Osteoblast (primary cell): ENCODE data around the gene DBNL. TPM values are rescaled to one million over a fixed set of nuclear protein-coding genes. Genes with fewer than 3 reads are reported as not detected.

Experiments
- DNase-seq: peaks from one replicate; pipeline ENCODE4 v3.0.0; 2011; ENCODE audit warnings: low spot score, mixed read lengths; ENCODE audit not compliant: insufficient read length; ENCODE audit errors: missing footprints
- H2AFZ ChIP-seq: 2 replicates; pipeline ENCODE4 v1.6.0; 2011; ENCODE audit warnings: mild to moderate bottlenecking, low read length
- H3K27ac ChIP-seq: 2 replicates; pipeline ENCODE4 v1.5.1; 2011; ENCODE audit warnings: mild to moderate bottlenecking, low read depth, low read length, moderate library complexity
- H3K27me3 ChIP-seq: 2 replicates; pipeline ENCODE4 v1.6.0; 2012; ENCODE audit warnings: mild to moderate bottlenecking, control low read depth, inconsistent platforms, low read length, moderate library complexity; ENCODE audit not compliant: insufficient read depth
- H3K36me3 ChIP-seq: 2 replicates; pipeline ENCODE4 v1.5.1; 2011; ENCODE audit warnings: mild to moderate bottlenecking, low read length, control low read depth, moderate library complexity; ENCODE audit not compliant: insufficient read depth
- H3K4me1 ChIP-seq: 2 replicates; pipeline ENCODE4 v1.5.1; 2011; ENCODE audit warnings: mild to moderate bottlenecking, low read length, control low read depth, moderate library complexity; ENCODE audit not compliant: insufficient read depth
- H3K4me2 ChIP-seq: 2 replicates; pipeline ENCODE4 v1.6.0; 2011; ENCODE audit warnings: mild to moderate bottlenecking, low read length; ENCODE audit not compliant: insufficient read depth
- H3K4me3 ChIP-seq: fragments of 200-600 bp; sonication (generic); 3 replicates; pipeline ENCODE4 v1.5.1; 2012; ENCODE audit warnings: mild to moderate bottlenecking, low read length, inconsistent platforms; ENCODE audit not compliant: insufficient read depth
- H3K79me2 ChIP-seq: 2 replicates; pipeline ENCODE4 v1.6.0; 2012; ENCODE audit warnings: mild to moderate bottlenecking, low read length, control low read depth, inconsistent platforms; ENCODE audit not compliant: insufficient read depth
- H3K9me3 ChIP-seq: 2 replicates; pipeline ENCODE4 v1.5.1; 2011; ENCODE audit warnings: low read depth, low read length, control low read depth
- H4K20me1 ChIP-seq: 2 replicates; pipeline ENCODE4 v1.6.0; 2012; ENCODE audit warnings: mild to moderate bottlenecking, low read length, control low read depth; ENCODE audit not compliant: insufficient read depth
- CTCF ChIP-seq: IDR thresholded peaks from 2 replicates; pipeline ENCODE4 v1.5.1; 2011; ENCODE audit warnings: mild to moderate bottlenecking, low read depth, low read length, moderate library complexity; ENCODE audit errors: extremely low read depth
- total RNA-seq: library from RNA; depleted of rRNA; stranded (reverse); fragments of >200 nt; gene quantifications from 2 replicates; pipeline ENCODE4 v1.2.3, GENCODE V29; 2012

The DBNL gene
- total RNA-seq, 1 donor: 105 TPM

- Histone ChIP-seq H3K36me3 (peaks cover 70% of the 10 kb centered on the region), H3K4me3 (no peak overlapping the region), H3K9me3 (no peaks in the 10 kb centered on the region), H3K4me2 (no peak overlapping the region), H3K4me1 (no peaks in the 10 kb centered on the region), H3K27me3 (no peaks in the 10 kb centered on the region), H3K79me2 (peaks cover 17% of the 10 kb centered on the region), H3K27ac (no peak overlapping the region), H4K20me1 (peaks cover 36% of the 10 kb centered on the region), H2AFZ (no peak overlapping the region)
- TF ChIP-seq CTCF: no peak
- DNase-seq: peak; percentile 56
Measured at GRCh38 chr7:44057849-44058758, 13.6 kb downstream of the DBNL start.

- peaks cover 66% of the 10 kb centered on the region for H3K36me3 ChIP-seq
Measured at GRCh38 chr7:44058759-44059218, 14.3 kb downstream of the DBNL start.

GRCh38 chr7:44059219-44060090 lies 15.0 kb downstream of the DBNL start:
- H3K4me3 ChIP-seq: no peak overlapping the region
- H3K4me2 ChIP-seq: no peak overlapping the region
- H3K4me1 ChIP-seq: no peaks in the 10 kb centered on the region
- no peak for TF ChIP-seq CTCF
- DNase-seq: peak; percentile 69
- H3K36me3 ChIP-seq: peaks cover 66% of the 10 kb centered on the region
- no peaks in the 10 kb centered on the region for H3K27me3 ChIP-seq
- peaks cover 36% of the 10 kb centered on the region for H4K20me1 ChIP-seq
- no peak overlapping the region for H3K27ac ChIP-seq
- no peak overlapping the region for H2AFZ ChIP-seq
- H3K9me3 ChIP-seq: no peaks in the 10 kb centered on the region
- peaks cover 17% of the 10 kb centered on the region for H3K79me2 ChIP-seq

More at GRCh38 chr7:44058759-44059218, 14.3 kb downstream of the DBNL start:
- Histone ChIP-seq H3K4me1 (no peaks in the 10 kb centered on the region), H3K9me3 (no peaks in the 10 kb centered on the region), H3K27me3 (no peaks in the 10 kb centered on the region), H3K4me3 (no peak overlapping the region), H3K4me2 (no peak overlapping the region), H3K79me2 (peaks cover 17% of the 10 kb centered on the region), H3K27ac (no peak overlapping the region), H4K20me1 (peaks cover 36% of the 10 kb centered on the region), H2AFZ (no peak overlapping the region)
- no peak for TF ChIP-seq CTCF
- peak; percentile 58 for DNase-seq
